Upper lobe of left lung (tissue), 4 donors: ENCODE results near the gene EPC1.

Experiments used
- EP300 ChIP-seq, 4 donors: sonication (generic); formaldehyde crosslinking; IDR thresholded peaks; one replicate each; pipeline ENCODE4 v1.5.1; 2017; ENCODE audit warnings: antibody characterized with exemption in 4 of 4, control low read depth in 2 of 4
- POLR2A ChIP-seq, 4 donors: fragments of 450-650 bp; IDR thresholded peaks; one replicate each; pipeline ENCODE4 v1.5.1; 2016 to 2017; ENCODE audit warnings: antibody characterized with exemption in 4 of 4, mild to moderate bottlenecking in 2 of 4
- POLR2AphosphoS5 ChIP-seq, 2 donors: sonication (generic); formaldehyde crosslinking; IDR thresholded peaks; one replicate each; pipeline ENCODE4 v1.5.1; 2017; ENCODE audit warnings: antibody characterized with exemption in 2 of 2
- TF ChIP-seq, protein P1 (sequence below), 6 experiments: fragments of 450-650 bp in 4 of 6; fragments of 200-600 bp in 2 of 6; sonication (generic) in 2 of 6; IDR thresholded peaks; one replicate each; pipeline ENCODE4 v1.5.1; 2016 to 2019; ENCODE audit warnings: antibody characterized with exemption in 6 of 6

DNA sequence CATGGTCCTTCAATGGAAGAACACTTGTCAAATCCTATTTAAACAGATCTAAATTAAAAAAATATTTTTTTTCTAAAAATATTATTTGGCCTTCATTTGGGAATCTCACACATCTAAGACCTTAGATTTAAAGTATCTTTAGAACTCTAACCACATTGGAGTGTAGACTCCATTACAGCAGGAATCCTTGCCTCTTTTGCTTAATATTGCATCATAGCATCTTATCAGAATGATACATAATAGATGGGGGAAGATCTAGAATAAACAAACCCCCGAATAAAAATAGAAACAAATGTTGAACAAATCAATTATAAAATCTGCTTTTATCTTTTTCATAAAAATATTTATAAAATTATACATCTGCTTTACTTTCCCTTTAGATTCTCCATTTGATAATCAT lies 27.6 kb upstream of the EPC1 start:
- TF ChIP-seq, protein P1, sequence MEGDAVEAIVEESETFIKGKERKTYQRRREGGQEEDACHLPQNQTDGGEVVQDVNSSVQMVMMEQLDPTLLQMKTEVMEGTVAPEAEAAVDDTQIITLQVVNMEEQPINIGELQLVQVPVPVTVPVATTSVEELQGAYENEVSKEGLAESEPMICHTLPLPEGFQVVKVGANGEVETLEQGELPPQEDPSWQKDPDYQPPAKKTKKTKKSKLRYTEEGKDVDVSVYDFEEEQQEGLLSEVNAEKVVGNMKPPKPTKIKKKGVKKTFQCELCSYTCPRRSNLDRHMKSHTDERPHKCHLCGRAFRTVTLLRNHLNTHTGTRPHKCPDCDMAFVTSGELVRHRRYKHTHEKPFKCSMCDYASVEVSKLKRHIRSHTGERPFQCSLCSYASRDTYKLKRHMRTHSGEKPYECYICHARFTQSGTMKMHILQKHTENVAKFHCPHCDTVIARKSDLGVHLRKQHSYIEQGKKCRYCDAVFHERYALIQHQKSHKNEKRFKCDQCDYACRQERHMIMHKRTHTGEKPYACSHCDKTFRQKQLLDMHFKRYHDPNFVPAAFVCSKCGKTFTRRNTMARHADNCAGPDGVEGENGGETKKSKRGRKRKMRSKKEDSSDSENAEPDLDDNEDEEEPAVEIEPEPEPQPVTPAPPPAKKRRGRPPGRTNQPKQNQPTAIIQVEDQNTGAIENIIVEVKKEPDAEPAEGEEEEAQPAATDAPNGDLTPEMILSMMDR (IDR thresholded peaks at IDR 0.05): no peak
- no peak for TF ChIP-seq POLR2AphosphoS5 (IDR thresholded peaks at IDR 0.05)
- no peak for TF ChIP-seq POLR2A (IDR thresholded peaks at IDR 0.05)
- TF ChIP-seq EP300 (IDR thresholded peaks at IDR 0.05): no peak
